DOHH2 (cell line): ENCODE results near the gene SLX4IP.

Source experiments
- H3F3A ChIP-seq: fragments of 200-600 bp; sonication (generic), shearing (Covaris generic); 2 replicates; pipeline ENCODE4 v1.6.0; 2016; ENCODE audit warnings: antibody characterized with exemption, mild to moderate bottlenecking; ENCODE audit not compliant: control insufficient read depth, insufficient read depth
- H3K27ac ChIP-seq: fragments of 200-600 bp; sonication (generic); 2 replicates; pipeline ENCODE4 v1.5.1; 2014; ENCODE audit warnings: low read depth, mild to moderate bottlenecking, low read length, moderate library complexity
- H3K27me3 ChIP-seq: fragments of 200-600 bp; sonication (generic); 2 replicates; pipeline ENCODE4 v1.6.1; 2014; ENCODE audit warnings: mild to moderate bottlenecking, low read length, mixed read lengths; ENCODE audit not compliant: control insufficient read depth
- H3K36me3 ChIP-seq: fragments of 200-600 bp; sonication (generic); 2 replicates; pipeline ENCODE4 v1.6.1; 2014; ENCODE audit warnings: mild to moderate bottlenecking, low read length, moderate library complexity, mixed read lengths; ENCODE audit not compliant: control insufficient read depth
- H3K4me1 ChIP-seq: fragments of 200-600 bp; sonication (generic); 2 replicates; pipeline ENCODE4 v1.6.1; 2014; ENCODE audit warnings: mild to moderate bottlenecking, low read length, mixed read lengths; ENCODE audit not compliant: control insufficient read depth
- H3K4me2 ChIP-seq: fragments of 200-600 bp; sonication (generic); 2 replicates; pipeline ENCODE4 v1.6.0; 2014; ENCODE audit warnings: mild to moderate bottlenecking, low read length, moderate library complexity
- H3K4me3 ChIP-seq: fragments of 200-600 bp; sonication (generic); 2 replicates; pipeline ENCODE4 v1.5.1; 2014; ENCODE audit warnings: mild to moderate bottlenecking, low read length, mixed read lengths
- H3K79me2 ChIP-seq: fragments of 200-600 bp; sonication (generic); 2 replicates; pipeline ENCODE4 v1.6.1; 2014; ENCODE audit warnings: mild to moderate bottlenecking, low read length, mixed read lengths; ENCODE audit not compliant: control insufficient read depth
- H3K9me2 ChIP-seq: fragments of 200-600 bp; sonication (generic); replicated peaks from 2 replicates; pipeline ENCODE4 v1.6.1; 2014; ENCODE audit warnings: mild to moderate bottlenecking, low read length, mixed read lengths; ENCODE audit not compliant: control insufficient read depth
- H3K9me3 ChIP-seq: fragments of 200-600 bp; sonication (generic); 2 replicates; pipeline ENCODE4 v1.6.1; 2014; ENCODE audit warnings: antibody characterized with exemption, low read length, mixed read lengths; ENCODE audit not compliant: control insufficient read depth, insufficient read depth
- H4K20me1 ChIP-seq: fragments of 200-600 bp; sonication (generic); 2 replicates; pipeline ENCODE4 v1.6.0; 2014; ENCODE audit warnings: low read depth, mild to moderate bottlenecking, antibody characterized with exemption, low read length, moderate library complexity; ENCODE audit not compliant: control insufficient read depth, insufficient read depth
- EZH2phosphoT487 ChIP-seq: fragments of 200-600 bp; sonication (generic); IDR thresholded peaks from 2 replicates; pipeline ENCODE4 v1.6.1; 2017; ENCODE audit warnings: borderline replicate concordance, mild to moderate bottlenecking, antibody characterized with exemption, low read length, moderate library complexity, mixed read lengths
- TF ChIP-seq, protein P1 (sequence below): fragments of 200-600 bp; sonication (generic); IDR thresholded peaks from one replicate; pipeline ENCODE4 v1.5.1; 2014; ENCODE audit warnings: antibody characterized with exemption, mild to moderate bottlenecking, low read depth, low read length; ENCODE audit not compliant: poor library complexity, severe bottlenecking

The SLX4IP gene

DNA sequence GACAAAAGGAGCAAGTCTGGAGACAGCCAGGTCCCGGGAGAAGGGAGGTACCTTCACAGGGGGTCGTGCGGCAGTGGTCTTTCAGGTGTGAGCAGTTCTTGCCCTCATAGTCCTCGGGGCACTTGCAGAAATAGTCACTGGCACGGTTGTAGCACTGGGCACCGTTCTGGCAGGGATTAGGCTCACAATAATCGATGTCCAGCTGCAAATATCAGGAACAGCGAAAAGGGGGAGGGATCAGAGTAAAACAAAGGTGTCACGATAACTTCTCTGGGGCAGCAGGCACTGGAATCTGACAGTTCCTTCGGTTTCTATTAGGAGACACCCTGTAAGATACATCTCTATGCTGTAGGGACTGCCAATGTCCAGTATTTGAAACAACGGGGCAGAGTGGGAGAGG, 212.8 kb downstream of the SLX4IP start:
- Histone ChIP-seq H3K4me1 (no peaks in the 10 kb centered on the region), H3K9me3 (no peaks in the 10 kb centered on the region)
- TF ChIP-seq, protein P1, sequence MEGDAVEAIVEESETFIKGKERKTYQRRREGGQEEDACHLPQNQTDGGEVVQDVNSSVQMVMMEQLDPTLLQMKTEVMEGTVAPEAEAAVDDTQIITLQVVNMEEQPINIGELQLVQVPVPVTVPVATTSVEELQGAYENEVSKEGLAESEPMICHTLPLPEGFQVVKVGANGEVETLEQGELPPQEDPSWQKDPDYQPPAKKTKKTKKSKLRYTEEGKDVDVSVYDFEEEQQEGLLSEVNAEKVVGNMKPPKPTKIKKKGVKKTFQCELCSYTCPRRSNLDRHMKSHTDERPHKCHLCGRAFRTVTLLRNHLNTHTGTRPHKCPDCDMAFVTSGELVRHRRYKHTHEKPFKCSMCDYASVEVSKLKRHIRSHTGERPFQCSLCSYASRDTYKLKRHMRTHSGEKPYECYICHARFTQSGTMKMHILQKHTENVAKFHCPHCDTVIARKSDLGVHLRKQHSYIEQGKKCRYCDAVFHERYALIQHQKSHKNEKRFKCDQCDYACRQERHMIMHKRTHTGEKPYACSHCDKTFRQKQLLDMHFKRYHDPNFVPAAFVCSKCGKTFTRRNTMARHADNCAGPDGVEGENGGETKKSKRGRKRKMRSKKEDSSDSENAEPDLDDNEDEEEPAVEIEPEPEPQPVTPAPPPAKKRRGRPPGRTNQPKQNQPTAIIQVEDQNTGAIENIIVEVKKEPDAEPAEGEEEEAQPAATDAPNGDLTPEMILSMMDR = no peak
- TF ChIP-seq EZH2phosphoT487 = no peak

DNA sequence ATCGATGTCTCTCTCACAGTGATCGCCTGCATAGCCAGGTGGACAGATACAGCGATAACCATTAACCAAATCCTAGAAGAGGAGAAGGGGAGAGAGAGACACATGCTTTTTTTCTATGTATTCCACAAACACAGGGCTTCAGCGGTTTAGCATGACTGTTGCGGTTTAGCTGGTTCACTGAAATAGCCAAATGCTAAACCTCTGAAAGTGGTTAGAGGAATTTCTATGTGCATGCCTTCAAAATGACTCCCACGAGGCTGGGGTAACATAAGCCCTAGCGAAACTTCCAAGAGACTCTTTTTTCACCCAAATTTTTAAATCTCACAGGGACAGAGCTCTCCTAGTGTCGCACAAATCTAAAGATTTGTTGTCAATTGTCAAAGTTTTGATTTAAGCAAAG, 213.5 kb downstream of the SLX4IP start:
- Histone ChIP-seq H4K20me1 (no peaks in the 10 kb centered on the region), H3K4me3 (no peak overlapping the region), H3K4me1 (no peaks in the 10 kb centered on the region), H3K9me2 (no peaks in the 10 kb centered on the region), H3K36me3 (no peaks in the 10 kb centered on the region), H3F3A (no peaks in the 10 kb centered on the region), H3K79me2 (no peaks in the 10 kb centered on the region), H3K4me2 (no peak overlapping the region), H3K9me3 (no peaks in the 10 kb centered on the region), H3K27me3 (no peaks in the 10 kb centered on the region), H3K27ac (no peak overlapping the region)
- TF ChIP-seq EZH2phosphoT487 = no peak
- TF ChIP-seq, protein P1 = no peak

More for the DNA sequence above, 212.8 kb downstream of the SLX4IP start:
- H3K36me3 ChIP-seq = no peaks in the 10 kb centered on the region
- no peaks in the 10 kb centered on the region for H3K9me2 ChIP-seq
- no peaks in the 10 kb centered on the region for H3K27me3 ChIP-seq
- H3F3A ChIP-seq = no peaks in the 10 kb centered on the region
- H3K27ac ChIP-seq = no peak overlapping the region
- no peaks in the 10 kb centered on the region for H4K20me1 ChIP-seq
- H3K79me2 ChIP-seq = no peaks in the 10 kb centered on the region
- H3K4me3 ChIP-seq = no peak overlapping the region
- no peak overlapping the region for H3K4me2 ChIP-seq

DNA sequence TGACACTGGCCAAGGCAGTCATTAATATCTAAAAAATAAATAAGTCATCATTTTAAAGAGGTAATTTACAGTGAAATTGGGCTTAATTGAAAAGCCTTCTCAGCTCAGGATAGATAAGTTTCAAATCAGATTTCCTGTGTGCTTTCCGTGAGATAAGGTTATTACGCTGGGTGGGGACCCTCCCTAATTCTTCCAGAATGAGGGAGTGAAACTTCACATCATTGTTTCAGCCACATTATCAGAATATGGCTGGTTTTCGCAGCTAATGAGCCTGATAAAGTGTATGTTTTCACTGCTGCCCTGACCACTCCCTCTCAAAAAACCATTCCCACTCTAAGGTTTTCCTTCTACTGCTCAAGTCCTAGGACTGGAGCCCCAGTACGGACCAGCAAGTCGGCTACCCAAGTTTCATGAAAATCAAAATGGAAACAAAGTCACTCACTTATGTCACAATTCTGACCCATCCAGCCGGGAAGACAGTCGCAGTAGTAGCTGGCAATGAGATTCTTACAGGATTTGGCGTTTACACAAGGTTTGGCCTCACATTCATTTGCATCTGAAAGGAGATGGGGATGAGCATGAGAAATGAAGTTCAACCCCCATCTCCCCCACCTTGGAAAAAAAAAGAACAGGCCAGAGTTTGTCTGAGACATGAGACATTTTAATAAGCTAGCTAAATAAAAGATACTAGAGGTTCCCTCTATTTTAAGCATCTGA, 214.1 kb downstream of the SLX4IP start:
- Histone ChIP-seq H3K36me3 (no peaks in the 10 kb centered on the region), H3K4me3 (no peak overlapping the region)

More for the DNA sequence above, 214.1 kb downstream of the SLX4IP start:
- Histone ChIP-seq H3K27ac (no peak overlapping the region), H3K79me2 (no peaks in the 10 kb centered on the region), H3K27me3 (peaks cover 1% of the 10 kb centered on the region; the same call in 1 of the 2 replicates), H3K9me3 (no peaks in the 10 kb centered on the region), H3K4me1 (no peaks in the 10 kb centered on the region), H3K9me2 (no peaks in the 10 kb centered on the region), H3F3A (no peaks in the 10 kb centered on the region), H4K20me1 (no peaks in the 10 kb centered on the region), H3K4me2 (no peak overlapping the region)
- TF ChIP-seq, protein P1 = no peak
- TF ChIP-seq EZH2phosphoT487 = no peak
